ENCODE results near the gene CYP1A1.
"Not testable (repeated sequence)": the region's sequence is repeated elsewhere in the genome, so short reads cannot be mapped to it uniquely, and the experiment has no call there.

Gene CYP1A1

GRCh38 chr15:74750751-74751150 is 25.4 kb upstream of the CYP1A1 start:
- Mint-ChIP-seq H3K27ac (no peak overlapping the region), H3K27me3 (no peaks in the 10 kb centered on the region), H3K4me1 (peaks cover 16% of the 10 kb centered on the region), H3K9me3 (no peaks in the 10 kb centered on the region), H3K4me3 (no peak overlapping the region)
- ATAC-seq (no peak), DNase-seq (no peak)

GRCh38 chr15:74749832-74750231 is 24.5 kb upstream of the CYP1A1 start:
- Mint-ChIP-seq H3K27me3 (no peaks in the 10 kb centered on the region), H3K4me3 (no peak overlapping the region)

GRCh38 chr15:74748322-74748946 is 23.1 kb upstream of the CYP1A1 start, which contains the start of gene CYP1A2:
CYP1A2 (plus strand) TSS chr15:74748845; CDS start chr15:74749739, 894 bp downstream.
- peaks cover 16% of the 10 kb centered on the region for H3K4me1 Mint-ChIP-seq
- ATAC-seq: no peak
- no peak for DNase-seq
- no peak within 1 kb of the TSS for H3K27ac Mint-ChIP-seq
- H3K27me3 Mint-ChIP-seq: no peaks in the 10 kb centered on the region
- no peaks in the 10 kb centered on the region for H3K9me3 Mint-ChIP-seq
- no peak within 1 kb of the TSS for H3K4me3 Mint-ChIP-seq

More at GRCh38 chr15:74749832-74750231, 24.5 kb upstream of the CYP1A1 start:
- Mint-ChIP-seq H3K9me3 (no peaks in the 10 kb centered on the region), H3K27ac (no peak overlapping the region), H3K4me1 (peaks cover 16% of the 10 kb centered on the region)
- ATAC-seq: no peak
- no peak for DNase-seq

GRCh38 chr15:74746389-74746788 is 21.1 kb upstream of the CYP1A1 start:
- ATAC-seq: no peak
- DNase-seq: no peak
- Mint-ChIP-seq H3K4me1 (peaks cover 7% of the 10 kb centered on the region), H3K27me3 (peaks cover 14% of the 10 kb centered on the region), H3K4me3 (no peak overlapping the region), H3K27ac (no peak overlapping the region), H3K9me3 (peaks cover 6 to 12% of the 10 kb centered on the region in 2 donors)

- H3K4me3 Mint-ChIP-seq: no peak overlapping the region
- ATAC-seq (no peak), DNase-seq (no peak)
- no peak overlapping the region for H3K27ac Mint-ChIP-seq
- H3K4me1 Mint-ChIP-seq: peaks cover 17% of the 10 kb centered on the region
- peaks cover 16 to 23% of the 10 kb centered on the region in 2 donors for H3K9me3 Mint-ChIP-seq
- peaks cover 28% of the 10 kb centered on the region for H3K27me3 Mint-ChIP-seq
Measured at GRCh38 chr15:74742422-74742821, 17.1 kb upstream of the CYP1A1 start.

GRCh38 chr15:74738239-74738638 is 12.9 kb upstream of the CYP1A1 start:
- H3K27me3 Mint-ChIP-seq: peaks cover 50% of the 10 kb centered on the region

GRCh38 chr15:74735305-74735704 is 10.0 kb upstream of the CYP1A1 start:
- peaks cover 24% of the 10 kb centered on the region for H3K4me1 Mint-ChIP-seq
- no peak overlapping the region for H3K27ac Mint-ChIP-seq
- no peak for ATAC-seq

More at GRCh38 chr15:74738239-74738638, 12.9 kb upstream of the CYP1A1 start:
- H3K4me1 Mint-ChIP-seq: peaks cover 15% of the 10 kb centered on the region
- peaks cover 23 to 37% of the 10 kb centered on the region in 2 donors for H3K9me3 Mint-ChIP-seq
- DNase-seq, H3K4me3 Mint-ChIP-seq, ATAC-seq: not testable (repeated sequence)
- peak overlapping the region in 1 of 2 donors; percentile 49 for H3K27ac Mint-ChIP-seq

GRCh38 chr15:74733269-74733668 is 7.9 kb upstream of the CYP1A1 start:
- ATAC-seq (no peak), DNase-seq (no peak)
- Mint-ChIP-seq H3K4me1 (peaks cover 22% of the 10 kb centered on the region), H3K27me3 (peaks cover 36% of the 10 kb centered on the region), H3K4me3 (no peak overlapping the region), H3K9me3 (peaks cover 16 to 23% of the 10 kb centered on the region in 2 donors), H3K27ac (no peak overlapping the region)

More at GRCh38 chr15:74735305-74735704, 10.0 kb upstream of the CYP1A1 start:
- Mint-ChIP-seq H3K4me3 (no peak overlapping the region), H3K27me3 (peaks cover 39% of the 10 kb centered on the region), H3K9me3 (peaks cover 17 to 25% of the 10 kb centered on the region in 2 donors)
- DNase-seq: no peak

GRCh38 chr15:74732846-74733245 is 7.5 kb upstream of the CYP1A1 start:
- no peak for ATAC-seq
- no peak for DNase-seq
- Mint-ChIP-seq H3K27ac (no peak overlapping the region), H3K27me3 (peaks cover 36% of the 10 kb centered on the region), H3K4me1 (peaks cover 18% of the 10 kb centered on the region), H3K9me3 (peaks cover 11 to 19% of the 10 kb centered on the region in 2 donors), H3K4me3 (no peak overlapping the region)

GRCh38 chr15:74730619-74731316 is 5.4 kb upstream of the CYP1A1 start:
- ATAC-seq (no peak), DNase-seq (no peak)
- Mint-ChIP-seq H3K4me3 (no peak overlapping the region), H3K27me3 (peaks cover 38% of the 10 kb centered on the region), H3K27ac (peak overlapping the region in 1 of 2 donors; percentile 78), H3K4me1 (peaks cover 22% of the 10 kb centered on the region), H3K9me3 (no peaks in the 10 kb centered on the region)

- ATAC-seq, DNase-seq: not testable (repeated sequence)
- peaks cover 34% of the 10 kb centered on the region for H3K4me1 Mint-ChIP-seq
Measured at GRCh38 chr15:74729372-74729771, 4.0 kb upstream of the CYP1A1 start.

GRCh38 chr15:74728699-74729098 is 3.4 kb upstream of the CYP1A1 start:
- DNase-seq, H3K27ac Mint-ChIP-seq, ATAC-seq, H3K9me3 Mint-ChIP-seq, H3K4me3 Mint-ChIP-seq: not testable (repeated sequence)
- H3K4me1 Mint-ChIP-seq: peaks cover 41% of the 10 kb centered on the region
- H3K27me3 Mint-ChIP-seq: peaks cover 28% of the 10 kb centered on the region

More at GRCh38 chr15:74729372-74729771, 4.0 kb upstream of the CYP1A1 start:
- H3K9me3 Mint-ChIP-seq, H3K4me3 Mint-ChIP-seq, H3K27ac Mint-ChIP-seq: not testable (repeated sequence)
- H3K27me3 Mint-ChIP-seq: peaks cover 31% of the 10 kb centered on the region

- no peaks in the 10 kb centered on the region for H3K9me3 Mint-ChIP-seq
- peaks cover 23% of the 10 kb centered on the region for H3K27me3 Mint-ChIP-seq
- peak overlapping the region in 1 of 2 donors; percentile 15 for H3K27ac Mint-ChIP-seq
- no peak for ATAC-seq
- DNase-seq: no peak
- H3K4me1 Mint-ChIP-seq: peaks cover 43% of the 10 kb centered on the region
- H3K4me3 Mint-ChIP-seq: peak overlapping the region in 1 of 2 donors; percentile 23
Measured at GRCh38 chr15:74727727-74728126, 2.4 kb upstream of the CYP1A1 start.

- ATAC-seq (peak; percentile 3), DNase-seq (no peak)
- Mint-ChIP-seq H3K27me3 (peaks cover 23% of the 10 kb centered on the region), H3K4me1 (peaks cover 43% of the 10 kb centered on the region), H3K4me3 (peak overlapping the region; percentile 80 to 84), H3K27ac (peak overlapping the region; percentile 94 to 97), H3K9me3 (no peaks in the 10 kb centered on the region)
Measured at GRCh38 chr15:74726774-74727164, 1.4 kb upstream of the CYP1A1 start.

- Mint-ChIP-seq H3K4me3 (peak overlapping the region; percentile 80 to 84), H3K27me3 (peaks cover 17% of the 10 kb centered on the region), H3K27ac (peak overlapping the region; percentile 25 to 97), H3K4me1 (peaks cover 41% of the 10 kb centered on the region), H3K9me3 (no peaks in the 10 kb centered on the region)
- ATAC-seq (peak; percentile 81), DNase-seq (peak; percentile 74 to 79)
Measured at GRCh38 chr15:74725845-74726773, 781 bp upstream of the CYP1A1 start.
